Kidney epithelial cell (primary cell): ENCODE data around the gene LGALS14. TPM values are rescaled to one million over a fixed set of nuclear protein-coding genes. Genes with fewer than 3 reads are reported as not detected.

ENCODE experiments used
- DNase-seq: peaks from one replicate; pipeline ENCODE4 v3.0.0-alpha.2; 2010; ENCODE audit warnings: low read depth
- H3K27me3 ChIP-seq: 2 replicates; pipeline ENCODE4 v1.6.0; 2011; ENCODE audit warnings: low read length; ENCODE audit not compliant: control insufficient read depth, insufficient read depth
- H3K36me3 ChIP-seq: 2 replicates; pipeline ENCODE4 v1.5.1; 2011; ENCODE audit warnings: low read length; ENCODE audit not compliant: control insufficient read depth, insufficient read depth
- H3K4me3 ChIP-seq: 2 replicates; pipeline ENCODE4 v1.5.1; 2011; ENCODE audit warnings: low read depth, mild to moderate bottlenecking, control low read depth, low read length
- total RNA-seq: library from RNA; depleted of rRNA; stranded (reverse); fragments of >200 nt; gene quantifications from 2 replicates; pipeline ENCODE4 v1.2.3, GENCODE V29; 2015
- TF ChIP-seq, protein P1 (sequence below): IDR thresholded peaks from 2 replicates; pipeline ENCODE4 v1.5.1; 2011; ENCODE audit warnings: mild to moderate bottlenecking, moderate library complexity, low read length, control low read depth, inconsistent platforms; ENCODE audit not compliant: insufficient read depth, poor library complexity, severe bottlenecking

Gene LGALS14
- total RNA-seq, 1 donor from 2014 or later: not detected

DNA sequence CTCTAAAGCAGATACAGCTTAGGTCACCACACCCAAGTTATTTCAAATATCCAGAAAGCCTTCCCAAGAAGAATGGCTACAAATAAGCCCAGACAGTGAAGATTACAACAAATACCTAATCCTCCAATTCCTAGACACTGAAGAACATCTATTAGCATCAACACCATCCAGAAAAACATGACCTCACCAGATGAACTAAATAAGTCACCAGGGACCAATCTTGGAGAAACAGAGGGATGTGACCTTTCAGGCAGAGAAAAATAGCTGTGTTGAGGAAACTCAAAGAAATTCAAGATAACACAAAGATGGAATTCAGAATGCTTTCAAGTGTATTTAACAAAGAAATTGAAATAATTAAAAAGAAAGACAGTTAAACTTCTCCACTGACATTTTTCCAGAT, 48.5 kb downstream of the LGALS14 start:
- TF ChIP-seq, protein P1, sequence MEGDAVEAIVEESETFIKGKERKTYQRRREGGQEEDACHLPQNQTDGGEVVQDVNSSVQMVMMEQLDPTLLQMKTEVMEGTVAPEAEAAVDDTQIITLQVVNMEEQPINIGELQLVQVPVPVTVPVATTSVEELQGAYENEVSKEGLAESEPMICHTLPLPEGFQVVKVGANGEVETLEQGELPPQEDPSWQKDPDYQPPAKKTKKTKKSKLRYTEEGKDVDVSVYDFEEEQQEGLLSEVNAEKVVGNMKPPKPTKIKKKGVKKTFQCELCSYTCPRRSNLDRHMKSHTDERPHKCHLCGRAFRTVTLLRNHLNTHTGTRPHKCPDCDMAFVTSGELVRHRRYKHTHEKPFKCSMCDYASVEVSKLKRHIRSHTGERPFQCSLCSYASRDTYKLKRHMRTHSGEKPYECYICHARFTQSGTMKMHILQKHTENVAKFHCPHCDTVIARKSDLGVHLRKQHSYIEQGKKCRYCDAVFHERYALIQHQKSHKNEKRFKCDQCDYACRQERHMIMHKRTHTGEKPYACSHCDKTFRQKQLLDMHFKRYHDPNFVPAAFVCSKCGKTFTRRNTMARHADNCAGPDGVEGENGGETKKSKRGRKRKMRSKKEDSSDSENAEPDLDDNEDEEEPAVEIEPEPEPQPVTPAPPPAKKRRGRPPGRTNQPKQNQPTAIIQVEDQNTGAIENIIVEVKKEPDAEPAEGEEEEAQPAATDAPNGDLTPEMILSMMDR: no peak
- peaks cover 4% of the 10 kb centered on the region for H3K27me3 ChIP-seq
- DNase-seq: no peak
- H3K36me3 ChIP-seq: no peaks in the 10 kb centered on the region
- H3K4me3 ChIP-seq: no peak overlapping the region

DNA sequence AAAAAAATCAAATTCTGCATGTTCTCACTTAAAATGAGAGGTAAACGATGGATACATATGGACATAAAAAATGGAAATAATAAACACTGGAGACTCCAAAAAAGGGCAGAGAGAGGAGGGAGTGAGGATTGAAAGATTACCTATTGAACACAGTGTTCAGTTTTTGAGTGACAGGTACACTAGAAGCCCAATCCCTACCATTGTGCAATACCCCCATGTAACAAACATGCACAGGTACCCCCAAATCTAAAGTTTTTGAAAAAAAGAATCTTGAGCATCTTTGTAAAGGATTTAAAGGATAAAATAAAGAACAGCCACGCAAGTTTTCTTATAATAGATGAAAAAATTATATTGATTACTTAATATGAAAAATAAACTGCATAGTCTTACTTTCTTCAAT, 50.3 kb downstream of the LGALS14 start:
- Histone ChIP-seq H3K27me3 (peaks cover 4% of the 10 kb centered on the region), H3K4me3 (no peak overlapping the region), H3K36me3 (no peaks in the 10 kb centered on the region)
- TF ChIP-seq, protein P1: no peak
- DNase-seq: no peak

DNA sequence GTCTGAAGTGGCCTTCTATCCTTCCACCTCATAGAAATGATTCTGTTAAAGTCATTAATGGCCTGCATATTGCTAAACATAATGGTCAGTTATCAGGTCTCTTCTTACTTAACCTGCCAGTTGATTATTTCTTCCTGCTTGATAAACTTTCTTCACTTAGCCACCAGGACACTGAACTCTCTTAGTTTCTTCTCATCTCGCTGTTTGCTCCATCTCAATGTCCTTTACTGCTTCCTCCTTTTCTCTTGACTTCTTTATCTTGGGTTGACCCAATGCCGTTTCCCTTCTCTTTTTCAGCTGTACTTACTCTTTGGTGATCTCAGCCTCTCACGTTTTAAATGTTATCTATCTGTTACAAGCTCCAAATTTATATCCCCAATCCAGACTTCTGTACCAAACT, 50.7 kb downstream of the LGALS14 start:
- no peaks in the 10 kb centered on the region for H3K36me3 ChIP-seq
- no peak for DNase-seq
- TF ChIP-seq, protein P1: no peak

More for the DNA sequence above, 50.7 kb downstream of the LGALS14 start:
- Histone ChIP-seq H3K4me3 (no peak overlapping the region), H3K27me3 (peaks cover 4% of the 10 kb centered on the region)

Other genes starting within 250 kb of the LGALS14 start
- gene TIMM50, start 223.6 kb upstream of the LGALS14 start, total RNA-seq: 89.0 and 94.3 TPM in 2 replicates
- gene DLL3, start 205.5 kb upstream of the LGALS14 start, total RNA-seq: 2.4 and 4.7 TPM in 2 replicates
- 0.27 and 0.42 TPM in 2 replicates for gene SELENOV, start 189.3 kb upstream of the LGALS14 start, total RNA-seq
- 1.3 and 3.1 TPM in 2 replicates for gene EID2B, start 171.6 kb upstream of the LGALS14 start, total RNA-seq
- 11.6 and 14.4 TPM in 2 replicates for gene EID2, start 164.3 kb upstream of the LGALS14 start, total RNA-seq
- gene LGALS13, start 102.0 kb upstream of the LGALS14 start, total RNA-seq: not detected in 2 replicates
- gene LGALS16, start 48.6 kb upstream of the LGALS14 start, total RNA-seq: not detected in 2 replicates
- not detected in 2 replicates for gene CLC, start 33.5 kb downstream of the LGALS14 start, total RNA-seq
- not detected in 2 replicates for gene LEUTX, start 74.4 kb downstream of the LGALS14 start, total RNA-seq
- 19.3 and 26.6 TPM in 2 replicates for gene DYRK1B, start 129.7 kb downstream of the LGALS14 start, total RNA-seq
- gene FBL, start 141.9 kb downstream of the LGALS14 start, total RNA-seq: 162 and 224 TPM in 2 replicates
- gene FCGBP, start 230.2 kb downstream of the LGALS14 start, total RNA-seq: 0.17 and 0.89 TPM in 2 replicates